Panc1 (cell line): ENCODE measurements around the gene CABLES2. TPM values are rescaled to one million over a fixed set of nuclear protein-coding genes. Genes with fewer than 3 reads are reported as not detected.

ENCODE experiments used
- ATAC-seq: fragments of 200-7000 bp; cut with Tn5 transposase; 2 replicates; pipeline ENCODE4 v1.9.1; 2020; ENCODE audit warnings: mild to moderate bottlenecking, moderate library complexity
- BruUV-seq: library from RNA; stranded (reverse); fragments of 400-500 nt; replicated peaks from 2 replicates; lab custom pipeline; 2021; lab: Mats Ljungman, UMichigan
- CTCF ChIA-PET: fragments of 300-600 bp; sonication (Branson Sonifier 250); formaldehyde crosslinking; loops from one replicate; lab custom pipeline; 2022; ENCODE audit warnings: antibody characterized with exemption; lab: Charles Lee
- POLR2A ChIA-PET: fragments of 300-600 bp; sonication (Branson Sonifier 250); formaldehyde crosslinking; loops from one replicate; lab custom pipeline; 2022; ENCODE audit warnings: antibody characterized with exemption; lab: Charles Lee
- DNase-seq: peaks from one replicate; pipeline ENCODE4 v3.0.0-alpha.2; 2010; ENCODE audit warnings: low read depth, low spot score
- H3K27ac ChIP-seq: 2 replicates; pipeline ENCODE4 v1.5.1; 2011; ENCODE audit warnings: mild to moderate bottlenecking, low read length, inconsistent platforms
- H3K27me3 ChIP-seq: fragments of 200-500 bp; sonication (Bioruptor generic); 2 replicates; pipeline ENCODE4 v1.6.0; 2014; ENCODE audit warnings: low read length, inconsistent platforms; ENCODE audit not compliant: control insufficient read depth, insufficient read depth
- H3K36me3 ChIP-seq: fragments of 200-500 bp; sonication (Bioruptor generic); 2 replicates; pipeline ENCODE4 v1.5.1; 2014; ENCODE audit warnings: inconsistent platforms, mild to moderate bottlenecking, low read length, moderate library complexity; ENCODE audit not compliant: control insufficient read depth, insufficient read depth
- H3K4me1 ChIP-seq: 2 replicates; pipeline ENCODE4 v1.5.1; 2011; ENCODE audit warnings: inconsistent platforms, mild to moderate bottlenecking, low read length, moderate library complexity; ENCODE audit not compliant: control insufficient read depth, insufficient read depth
- H3K4me3 ChIP-seq, 2 experiments: 2 replicates each; pipeline ENCODE4 v1.5.1; 2011 to 2012; ENCODE audit warnings: low read depth in 2 of 2, low read length in 2 of 2, mild to moderate bottlenecking in 2 of 2, inconsistent platforms in 1 of 2, moderate library complexity in 1 of 2
- H3K9me3 ChIP-seq: fragments of 200-500 bp; sonication (Bioruptor generic); 2 replicates; pipeline ENCODE4 v1.5.1; 2014; ENCODE audit warnings: low read depth, mild to moderate bottlenecking, inconsistent platforms, low read length, moderate library complexity; ENCODE audit not compliant: control insufficient read depth, insufficient read depth
- CTCF ChIP-seq: fragments of 450-650 bp; IDR thresholded peaks from 2 replicates; pipeline ENCODE4 v1.5.1; 2017; ENCODE audit warnings: mild to moderate bottlenecking
- POLR2AphosphoS5 ChIP-seq: IDR thresholded peaks from 2 replicates; pipeline ENCODE4 v1.6.1; 2012; ENCODE audit warnings: mild to moderate bottlenecking, low read depth, low read length, moderate library complexity
- REST ChIP-seq, 2 experiments: IDR thresholded peaks; 2 replicates each; pipeline ENCODE4 v1.6.1; 2011 to 2012; ENCODE audit warnings: low read depth in 2 of 2, control low read depth in 1 of 2, low read length in 1 of 2, mild to moderate bottlenecking in 1 of 2, moderate library complexity in 1 of 2; ENCODE audit not compliant: insufficient read depth in 1 of 2
- SIN3A ChIP-seq: IDR thresholded peaks from 2 replicates; pipeline ENCODE4 v1.6.1; 2012; ENCODE audit warnings: low read depth, mild to moderate bottlenecking, low read length, moderate library complexity, borderline replicate concordance; ENCODE audit not compliant: insufficient read depth
- TCF7L2 ChIP-seq: IDR thresholded peaks from 2 replicates; pipeline ENCODE4 v1.6.1; 2011; ENCODE audit warnings: mild to moderate bottlenecking, low read depth, low read length, inconsistent platforms
- in situ Hi-C: cut with HindIII; loops from 2 replicates; pipeline ENCODE4 v1.10.0; 2016; ENCODE audit warnings: low sequenced_read_pairs, low pct_unique_long_range_greater_than_20kb
- intact Hi-C: fragments of 100-400 bp; cut with micrococcal nuclease; formaldehyde crosslinking; loops from one replicate; pipeline ENCODE4 v1.10.0; 2022; ENCODE audit not compliant: unreplicated experiment
- total RNA-seq: library from RNA; stranded (reverse); gene quantifications from one replicate; pipeline ENCODE4 v1.2.1, GENCODE V29; 2021; ENCODE audit not compliant: unreplicated experiment

Gene CABLES2
- total RNA-seq, 1 experiment from 2014 or later = 9.8 TPM

- ATAC-seq (no peak), DNase-seq (no peak)
- ChIA-PET CTCF (no interaction called here), POLR2A (interaction anchor here (0.7 kb wide), 1 partner anchor 176 kb away, joined by 3 read pairs; no protein-coding TSS in a partner anchor)
- no peaks in the 10 kb centered on the region for H3K27me3 ChIP-seq
- no TSS peak for BruUV-seq
- no peak for TF ChIP-seq POLR2AphosphoS5
- no peak for TF ChIP-seq REST (IDR thresholded peaks at IDR 0.05; ENCODE audit: insufficient read depth in 1 of 2, low read depth in 2 of 2, low read length in 1 of 2)
- TF ChIP-seq SIN3A = no peak
- no peak for TF ChIP-seq TCF7L2
- no peak for TF ChIP-seq CTCF
- in situ Hi-C loops (no loop called here), intact Hi-C loops (no loop called here)
- no peaks in the 10 kb centered on the region for H3K36me3 ChIP-seq
- H3K4me1 ChIP-seq = peaks cover 92% of the 10 kb centered on the region
- peak overlapping the region in 1 of 2 experiments; percentile 8; a peak in 1 of 4 replicates for H3K4me3 ChIP-seq
- peak overlapping the region; percentile 93 for H3K27ac ChIP-seq
- no peaks in the 10 kb centered on the region for H3K9me3 ChIP-seq
Observed at GRCh38 chr20:62357681-62358080, 49.4 kb downstream of the CABLES2 start.

- intact Hi-C loops (no loop called here), in situ Hi-C loops (no loop called here)
- CTCF ChIA-PET = no interaction called here
- 0 out of 2 replicates have a peak, but pooled peaks have one; percentile 2 for ATAC-seq
- Histone ChIP-seq H3K27me3 (no peaks in the 10 kb centered on the region), H3K9me3 (no peaks in the 10 kb centered on the region), H3K36me3 (no peaks in the 10 kb centered on the region; the same call in 1 of the 2 replicates), H3K4me3 (no peak overlapping the region), H3K27ac (peak overlapping the region; percentile 93), H3K4me1 (peaks cover 92% of the 10 kb centered on the region)
- no TSS peak for BruUV-seq
- DNase-seq = no peak
- no peak for TF ChIP-seq POLR2AphosphoS5
- TF ChIP-seq CTCF = no peak
- TF ChIP-seq SIN3A = no peak
- no peak for TF ChIP-seq REST (IDR thresholded peaks at IDR 0.05; ENCODE audit: insufficient read depth in 1 of 2, low read depth in 2 of 2, low read length in 1 of 2)
- no peak for TF ChIP-seq TCF7L2
- POLR2A ChIA-PET = interaction anchor here (0.7 kb wide), 1 partner anchor 176 kb away, joined by 3 read pairs; no protein-coding TSS in a partner anchor
Observed at GRCh38 chr20:62357187-62357667, 49.9 kb downstream of the CABLES2 start.
